Activated CD8-positive, alpha-beta memory T cell treated with anti-CD3 and anti-CD28 coated beads for 48 hours (primary cell): ENCODE data around the gene NDUFS4.
"Not testable (repeated sequence)": the region's sequence is repeated elsewhere in the genome, so short reads cannot be mapped to it uniquely, and the experiment has no call there.

Experiments
- DNase-seq, 3 experiments: peaks; one replicate each; pipeline ENCODE4 v3.0.0-alpha.2; 2020; ENCODE audit warnings: low read depth in 2 of 3, low spot score in 2 of 3

Gene NDUFS4

DNA sequence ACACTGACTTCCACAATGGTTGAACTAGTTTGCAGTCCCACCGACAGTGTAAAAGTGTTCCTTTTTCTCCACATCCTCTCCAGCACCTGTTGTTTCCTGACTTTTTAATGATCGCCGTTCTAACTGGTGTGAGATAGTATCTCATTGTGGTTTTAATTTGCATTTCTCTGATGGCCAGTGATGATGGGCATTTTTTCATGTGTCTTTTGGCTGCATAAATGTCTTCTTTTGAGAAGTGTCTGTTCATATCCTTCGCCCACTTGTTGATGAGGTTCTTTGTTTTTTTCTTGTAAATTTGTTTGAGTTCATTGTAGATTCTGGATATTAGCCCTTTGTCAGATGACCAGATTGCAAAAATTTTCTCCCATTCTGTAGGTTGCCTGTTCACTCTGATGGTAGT, 100.1 kb downstream of the NDUFS4 start:
- DNase-seq, result not testable (repeated sequence)

DNA sequence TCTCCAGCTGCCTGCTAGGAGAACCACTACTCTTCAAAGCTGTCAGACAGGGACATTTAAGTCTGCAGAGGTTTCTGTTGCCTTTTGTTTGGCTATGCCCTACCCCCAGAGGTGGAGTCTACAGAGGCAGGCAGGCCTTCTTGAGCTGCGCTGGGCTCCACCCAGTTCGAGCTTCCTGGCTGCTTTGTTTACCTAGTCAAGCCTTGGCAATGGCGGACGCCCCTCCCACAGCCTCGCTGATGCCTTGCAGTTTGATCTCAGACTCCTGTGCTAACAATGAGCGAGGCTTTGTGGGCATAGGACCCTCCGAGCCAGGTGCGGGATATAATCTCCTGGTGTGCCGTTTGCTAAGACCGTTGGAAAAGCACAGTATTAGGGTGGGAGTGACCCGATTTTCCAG, 104.9 kb downstream of the NDUFS4 start:
- DNase-seq, result not testable (repeated sequence)

GRCh38 chr5:53667621-53668020, 107.2 kb downstream of the NDUFS4 start:
- no peak for DNase-seq

DNA sequence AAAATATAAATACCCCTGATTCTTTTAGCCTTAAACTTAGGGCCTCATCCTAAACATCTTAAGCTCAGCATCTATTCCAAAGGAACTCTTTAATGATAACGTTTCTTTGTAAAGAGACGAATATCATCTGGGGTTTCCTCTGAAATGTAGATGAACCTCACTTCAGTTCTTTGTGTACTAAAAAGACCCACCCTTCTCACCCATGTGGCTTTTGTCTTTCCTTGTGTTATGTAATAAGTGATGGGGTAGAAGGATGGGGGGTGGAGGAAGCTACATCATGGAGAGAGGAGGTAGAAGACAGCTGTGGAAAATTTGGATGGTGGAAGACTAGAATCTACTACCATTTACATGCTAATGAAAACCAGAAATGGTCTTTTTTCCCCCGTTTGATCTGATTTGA, 111.0 kb downstream of the NDUFS4 start:
- no peak for DNase-seq

GRCh38 chr5:53674121-53674520, 113.7 kb downstream of the NDUFS4 start:
- no peak for DNase-seq

GRCh38 chr5:53677632-53678031, 117.2 kb downstream of the NDUFS4 start:
- DNase-seq, result no peak

DNA sequence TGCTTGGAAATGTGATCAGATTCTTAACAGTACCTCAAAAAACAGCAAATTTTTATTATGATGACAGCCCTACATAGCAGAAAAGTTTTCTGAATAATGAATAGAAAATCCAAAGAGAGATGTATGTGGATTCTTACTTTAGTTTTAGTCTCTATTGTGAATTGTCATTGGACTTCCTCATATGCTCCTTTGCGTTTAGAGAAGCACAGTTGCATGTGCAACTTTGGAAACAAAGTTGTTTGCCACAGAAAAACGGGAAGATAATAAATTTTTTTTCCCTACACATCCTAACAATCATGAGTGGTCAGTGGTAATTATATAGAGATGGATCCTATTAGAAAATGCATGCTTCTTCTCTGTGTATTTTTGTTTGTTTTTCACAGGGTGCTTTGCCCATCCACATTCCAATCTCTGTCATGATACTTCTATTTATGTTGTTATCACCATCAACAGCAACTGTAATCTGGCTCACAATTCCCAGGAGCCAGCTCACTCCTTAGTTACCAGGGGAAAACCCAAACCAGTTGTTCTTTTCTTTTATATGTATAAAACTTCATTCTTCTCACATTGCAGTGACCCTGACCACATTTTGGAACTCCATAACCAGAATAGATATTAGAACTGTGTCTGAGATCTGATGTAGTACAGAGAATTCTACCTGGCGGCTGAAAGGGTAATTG, 118.7 kb downstream of the NDUFS4 start:
- DNase-seq, result no peak

DNA sequence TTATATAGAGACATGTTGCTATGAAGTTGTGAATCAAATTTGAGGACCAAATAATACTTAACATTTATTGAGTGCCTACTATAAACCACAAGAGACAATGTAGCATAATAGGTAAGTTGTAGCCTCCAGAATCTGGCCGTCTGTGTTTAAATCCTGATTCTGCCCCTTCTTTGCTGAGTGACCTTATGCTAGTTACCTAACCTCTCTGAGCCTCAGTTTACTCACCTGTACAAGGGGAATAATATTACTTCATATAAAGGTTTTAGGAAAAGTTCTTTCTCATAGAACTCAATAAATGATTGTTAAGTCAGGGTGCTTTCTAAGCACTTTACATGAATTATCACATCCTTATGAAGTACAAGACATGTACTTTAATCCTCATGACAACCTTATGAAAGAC, 120.6 kb downstream of the NDUFS4 start:
- DNase-seq, result no peak

GRCh38 chr5:53691014-53691413, 130.6 kb downstream of the NDUFS4 start:
- DNase-seq, result no peak

- DNase-seq, result no peak
Measured at GRCh38 chr5:53694520-53695022, 134.1 kb downstream of the NDUFS4 start.

DNA sequence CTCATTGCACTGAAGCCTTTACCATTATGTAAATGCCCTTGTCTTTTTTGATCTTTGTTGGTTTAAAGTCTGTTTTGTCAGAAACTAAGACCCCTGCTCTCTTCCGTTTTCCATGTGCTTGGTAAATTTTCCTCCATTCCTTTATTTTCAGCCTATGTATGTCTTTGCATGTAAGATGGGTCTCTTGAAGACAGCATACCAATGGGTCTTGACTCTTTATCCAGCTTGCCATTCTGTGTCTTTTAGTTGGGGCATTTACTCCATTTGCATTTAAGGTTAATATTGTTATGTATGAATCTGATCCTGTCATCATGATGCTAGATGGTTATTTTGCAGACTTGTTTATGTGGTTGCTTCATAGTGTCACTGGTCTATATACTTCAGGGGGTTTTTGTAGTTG, 150.0 kb downstream of the NDUFS4 start:
- not testable (repeated sequence) for DNase-seq

- no peak for DNase-seq
Measured at GRCh38 chr5:53712327-53712726, 151.9 kb downstream of the NDUFS4 start.

DNA sequence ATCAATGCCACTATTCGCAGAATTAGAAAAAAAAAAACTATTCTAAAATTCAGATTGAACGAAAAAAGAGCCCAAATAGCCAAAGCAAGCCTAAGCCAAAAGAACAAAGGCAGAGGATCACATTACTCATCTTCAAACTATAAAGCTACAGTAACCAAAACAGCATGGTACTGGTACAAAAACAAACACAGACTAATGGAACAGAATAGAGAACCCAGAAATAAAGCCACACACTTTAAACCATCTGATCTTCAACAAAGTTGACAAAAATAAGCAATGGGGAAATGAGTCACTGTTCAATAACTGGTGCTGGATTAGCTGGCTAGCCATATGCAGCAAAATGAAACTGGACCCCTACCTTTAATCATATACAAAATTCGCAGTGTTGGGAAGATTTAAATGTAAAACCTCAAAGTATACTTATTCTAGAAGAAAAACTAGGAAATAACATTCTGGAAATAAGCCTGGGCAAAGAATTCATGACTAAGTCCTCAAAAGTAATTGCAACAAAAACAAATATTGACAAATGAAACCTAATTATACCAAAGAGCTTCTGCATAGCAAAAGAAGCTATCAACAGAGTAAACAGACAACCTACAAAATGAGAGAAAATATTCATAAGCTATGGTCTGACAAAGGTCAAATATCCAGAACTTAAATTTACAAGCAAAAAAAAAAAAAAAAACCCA, 153.7 kb downstream of the NDUFS4 start:
- DNase-seq, result no peak

DNA sequence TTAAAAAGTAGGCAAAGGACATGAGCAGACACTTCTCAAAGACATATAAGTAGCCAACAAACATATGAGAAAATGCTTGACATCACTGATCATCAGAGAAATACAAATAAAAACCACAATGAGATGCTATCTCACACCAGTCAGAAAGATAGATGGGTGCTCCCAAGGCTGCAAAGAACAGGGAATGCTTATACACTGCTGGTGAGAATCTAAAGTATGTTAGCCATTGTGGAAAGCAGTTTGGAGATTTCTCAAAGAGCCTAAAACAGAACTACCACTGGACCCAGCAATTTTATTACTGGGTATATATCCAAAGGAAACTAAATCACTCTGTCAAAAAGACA, 154.2 kb downstream of the NDUFS4 start:
- DNase-seq, result no peak

- no peak for DNase-seq
Measured at GRCh38 chr5:53726121-53726520, 165.7 kb downstream of the NDUFS4 start.

DNA sequence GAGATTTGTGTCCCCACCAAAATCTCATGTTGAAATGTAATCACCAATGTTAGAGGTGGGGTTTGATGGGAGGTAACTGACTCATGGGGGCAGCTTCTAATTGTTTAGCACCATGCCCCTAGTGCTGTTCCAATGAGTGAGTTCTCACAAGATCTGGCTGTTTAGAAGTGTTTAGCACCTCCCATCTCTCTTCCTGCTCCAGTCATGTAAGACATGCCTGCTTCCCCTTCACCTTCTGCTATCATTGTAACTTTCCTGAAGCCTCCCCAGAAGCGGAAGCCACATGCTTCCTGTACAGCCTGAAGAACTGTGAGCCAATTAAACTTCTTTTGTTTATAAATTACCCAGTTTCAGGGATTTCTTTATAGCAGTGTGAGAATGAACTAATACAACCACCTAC, 170.5 kb downstream of the NDUFS4 start:
- no peak for DNase-seq
